ENCODE measurements around the gene SRCIN1.

DNA sequence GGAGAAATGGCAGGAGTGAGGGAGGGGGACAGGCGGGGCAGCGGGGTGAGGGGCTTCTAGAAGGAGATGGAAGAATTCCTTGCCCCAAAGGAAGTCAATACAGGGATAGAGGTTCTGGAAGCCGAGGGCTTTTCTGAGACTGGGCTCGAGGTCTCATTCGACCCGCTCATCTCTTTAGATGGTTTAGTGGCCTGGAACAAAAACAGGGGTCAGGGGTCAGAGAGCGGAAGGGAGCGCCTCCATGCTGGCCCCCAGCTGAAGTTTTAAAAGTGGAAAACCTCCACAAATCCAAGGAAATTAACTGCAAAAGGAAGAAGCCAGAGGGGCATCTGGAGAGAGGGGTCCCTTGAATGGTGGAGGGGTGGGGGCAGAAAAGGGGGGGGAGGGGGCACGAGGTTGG, 72.5 kb downstream of the SRCIN1 start:
- TF ChIP-seq CTCF (IDR thresholded peaks at IDR 0.05) (no peak), ZFX (IDR thresholded peaks at IDR 0.05; ENCODE audit: borderline replicate concordance) (no peak)

Data from 22Rv1 (cell line).